CD14-positive monocyte (primary cell): Measurements from ENCODE around the gene NEUROD1. TPM values are rescaled to one million over a fixed set of nuclear protein-coding genes. Genes with fewer than 3 reads are reported as not detected.
A peak's percentile ranks its signal among the peaks of the same experiment; 100 is the strongest.

ENCODE experiments used
- DNase-seq, 3 donors: peaks; one replicate each; pipeline ENCODE4 v3.0.0-alpha.2; 2011 to 2022
- H2AFZ ChIP-seq: 2 replicates; pipeline ENCODE4 v1.6.0; 2012; ENCODE audit warnings: mild to moderate bottlenecking, low read depth, low read length, inconsistent platforms; ENCODE audit not compliant: insufficient read depth, poor library complexity, severe bottlenecking
- H3K27ac ChIP-seq, 2 donors: 1 replicate in 1 of 2; 2 replicates in 1 of 2; pipeline ENCODE4 v1.5.1; 2012 to 2013; ENCODE audit warnings: low read length in 2 of 2, control low read depth in 1 of 2, inconsistent platforms in 1 of 2, low read depth in 1 of 2, mild to moderate bottlenecking in 1 of 2
- H3K27me3 ChIP-seq, 2 donors: one replicate each; pipeline versions ENCODE4 v1.6.0 to v1.6.1; 2011 to 2013; ENCODE audit warnings: low read length in 2 of 2; ENCODE audit not compliant: control insufficient read depth in 2 of 2, insufficient read depth in 2 of 2
- H3K36me3 ChIP-seq, 2 donors: replicated peaks in 1 of 2; 1 replicate in 1 of 2; 2 replicates in 1 of 2; pipeline versions ENCODE4 v1.5.1 to v1.6.1; 2012 to 2013; ENCODE audit warnings: low read length in 2 of 2, control low read depth in 1 of 2, inconsistent platforms in 1 of 2, mild to moderate bottlenecking in 1 of 2; ENCODE audit not compliant: insufficient read depth in 2 of 2, control insufficient read depth in 1 of 2
- H3K4me1 ChIP-seq, 2 donors: 1 replicate in 1 of 2; 2 replicates in 1 of 2; pipeline versions ENCODE4 v1.5.1 to v1.6.1; 2012 to 2013; ENCODE audit warnings: low read length in 2 of 2, control low read depth in 1 of 2, inconsistent platforms in 1 of 2, mild to moderate bottlenecking in 1 of 2, moderate library complexity in 1 of 2; ENCODE audit not compliant: insufficient read depth in 2 of 2, control insufficient read depth in 1 of 2
- H3K4me2 ChIP-seq: replicated peaks from 2 replicates; pipeline ENCODE3; 2012; ENCODE audit warnings: low read length, moderate library complexity, mild to moderate bottlenecking; ENCODE audit not compliant: poor library complexity, severe bottlenecking; ENCODE audit errors: extremely low read depth
- H3K4me3 ChIP-seq, 3 experiments: fragments of 200-600 bp in 1 of 3; sonication (generic) in 1 of 3; replicated peaks in 1 of 3; 1 replicate in 2 of 3; 2 replicates in 1 of 3; pipeline ENCODE4 v1.5.1; 2011 to 2013; ENCODE audit warnings: low read length in 3 of 3, mild to moderate bottlenecking in 3 of 3, control low read depth in 2 of 3, low read depth in 2 of 3, inconsistent platforms in 1 of 3, moderate library complexity in 1 of 3
- H3K79me2 ChIP-seq: 2 replicates; pipeline ENCODE4 v1.6.0; 2012; ENCODE audit warnings: mild to moderate bottlenecking, control low read depth, inconsistent platforms, low read length, moderate library complexity; ENCODE audit not compliant: insufficient read depth
- H3K9ac ChIP-seq: 2 replicates; pipeline ENCODE4 v1.6.0; 2017; ENCODE audit warnings: low read length, mild to moderate bottlenecking; ENCODE audit not compliant: insufficient read depth, poor library complexity, severe bottlenecking
- H3K9me3 ChIP-seq, 2 donors: replicated peaks in 1 of 2; 1 replicate in 1 of 2; 2 replicates in 1 of 2; pipeline versions ENCODE4 v1.5.1 to v1.6.1; 2012 to 2013; ENCODE audit warnings: low read length in 2 of 2, control low read depth in 1 of 2; ENCODE audit not compliant: control insufficient read depth in 1 of 2, insufficient read depth in 1 of 2
- H4K20me1 ChIP-seq: 2 replicates; pipeline ENCODE4 v1.6.0; 2012; ENCODE audit warnings: mild to moderate bottlenecking, low read length, control low read depth, moderate library complexity; ENCODE audit not compliant: insufficient read depth
- H3K27ac Mint-ChIP-seq, 7 donors: one replicate each; pipeline ENCODE4 v1.8.0; 2020; ENCODE audit warnings: mild to moderate bottlenecking in 7 of 7, mixed read lengths in 7 of 7, moderate library complexity in 6 of 7, inconsistent platforms in 2 of 7
- H3K27me3 Mint-ChIP-seq, 3 donors: one replicate each; pipeline ENCODE4 v1.8.0; 2021 to 2022; ENCODE audit warnings: low read depth in 3 of 3, mild to moderate bottlenecking in 3 of 3, mixed read lengths in 3 of 3, moderate library complexity in 3 of 3, inconsistent platforms in 1 of 3
- H3K36me3 Mint-ChIP-seq, 2 donors: one replicate each; pipeline ENCODE4 v1.8.0; 2020; ENCODE audit warnings: mixed read lengths in 2 of 2, inconsistent platforms in 1 of 2, mild to moderate bottlenecking in 1 of 2
- H3K4me1 Mint-ChIP-seq: one replicate; pipeline ENCODE4 v1.8.0; 2020; ENCODE audit warnings: mild to moderate bottlenecking, mixed read lengths
- H3K4me3 Mint-ChIP-seq, 2 donors: one replicate each; pipeline ENCODE4 v1.8.0; 2020; ENCODE audit warnings: mild to moderate bottlenecking in 2 of 2, mixed read lengths in 2 of 2, moderate library complexity in 1 of 2
- H3K9me3 Mint-ChIP-seq, 7 donors: one replicate each; pipeline ENCODE4 v1.8.0; 2020 to 2022; ENCODE audit warnings: mixed read lengths in 7 of 7, mild to moderate bottlenecking in 6 of 7, moderate library complexity in 6 of 7, inconsistent platforms in 2 of 7
- WGBS: methylation state at CpG from one replicate; pipeline ENCODE4 v1.1.5; 2013; ENCODE audit warnings: missing lambda C conversion rate; ENCODE audit not compliant: insufficient coverage; 5-methylcytosine and 5-hydroxymethylcytosine counted together
- intact Hi-C, 2 donors: fragments of 100-400 bp; cut with micrococcal nuclease; formaldehyde crosslinking; loops; one replicate each; pipeline versions ENCODE4 v1.15.0 to v1.15.1; 2023
- polyA plus RNA-seq, 3 donors: library from polyadenylated mRNA; depleted of rRNA in 1 of 3; unstranded in 2 of 3; stranded (reverse) in 1 of 3; fragments of 300-500 nt in 2 of 3; fragments of >200 nt in 1 of 3; fragmentation: Illumina TruSeq in 2 of 3; gene quantifications; 1 replicate in 2 of 3; 2 replicates in 1 of 3; pipeline ENCODE4 v1.2.3, GENCODE V29; 2012 to 2021
- TF ChIP-seq, protein P1 (sequence below): fragments of 200-600 bp; IDR thresholded peaks from one replicate; pipeline ENCODE4 v1.8.0; 2022; ENCODE audit warnings: antibody characterized with exemption, mild to moderate bottlenecking

The NEUROD1 gene
- polyA plus RNA-seq, 3 donors = not detected

DNA sequence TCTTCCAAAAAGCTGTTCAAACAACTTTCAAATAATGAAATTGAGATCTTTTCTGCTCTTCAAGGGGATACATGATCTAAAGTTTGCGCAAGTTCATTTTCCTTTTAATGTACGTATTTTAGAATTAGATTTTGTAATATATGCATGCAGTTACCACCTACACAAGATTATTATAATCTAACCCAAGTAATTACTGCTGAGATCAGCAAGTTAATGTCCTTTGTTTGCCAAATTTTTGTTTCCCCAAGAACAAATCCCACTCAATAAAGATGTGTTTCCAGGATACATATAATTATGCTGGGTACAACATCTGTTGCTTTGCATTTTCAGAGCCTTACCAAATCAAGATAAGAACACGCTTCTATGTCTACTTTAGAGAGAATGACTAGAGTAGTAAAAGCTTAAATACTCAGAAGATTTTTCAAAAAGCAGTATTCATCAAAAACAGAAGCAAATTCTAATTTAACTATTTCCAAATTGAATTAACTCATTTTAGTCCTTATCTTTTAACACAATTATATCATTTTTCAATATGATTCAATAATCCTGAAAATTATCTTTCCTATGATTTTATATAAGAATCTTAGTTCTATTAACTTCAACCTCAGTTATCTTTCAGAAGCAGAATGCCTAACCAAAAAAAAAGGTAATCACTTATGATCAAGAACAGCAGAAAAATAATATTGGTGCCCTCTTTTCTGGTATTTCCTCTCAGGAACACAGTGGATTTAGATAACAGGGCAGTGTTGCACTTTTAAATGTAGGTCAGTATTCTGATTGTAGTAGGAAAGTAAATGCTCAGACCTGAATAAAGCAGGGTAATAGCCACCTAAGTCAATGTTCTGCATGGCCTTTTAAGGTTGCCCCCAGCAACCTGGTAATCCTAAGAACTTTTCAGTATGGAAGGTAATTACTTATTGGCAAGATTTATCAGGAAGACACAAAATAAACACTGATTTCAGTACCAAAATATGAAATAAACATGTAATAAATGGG, 51.4 kb downstream of the NEUROD1 start:
- Histone ChIP-seq H2AFZ (no peak overlapping the region), H3K4me2 (no peak overlapping the region), H3K9ac (no peak overlapping the region), H3K27me3 (no peaks in the 10 kb centered on the region), H3K9me3 (no peaks in the 10 kb centered on the region), H3K27ac (no peak overlapping the region), H4K20me1 (no peaks in the 10 kb centered on the region), H3K36me3 (no peaks in the 10 kb centered on the region), H3K79me2 (no peaks in the 10 kb centered on the region), H3K4me1 (no peaks in the 10 kb centered on the region), H3K4me3 (no peak overlapping the region)
- intact Hi-C loops = no loop called here
- no peak for DNase-seq
- no CpG with 5 or more reads among the region's 3 CpGs for WGBS
- TF ChIP-seq, protein P1, sequence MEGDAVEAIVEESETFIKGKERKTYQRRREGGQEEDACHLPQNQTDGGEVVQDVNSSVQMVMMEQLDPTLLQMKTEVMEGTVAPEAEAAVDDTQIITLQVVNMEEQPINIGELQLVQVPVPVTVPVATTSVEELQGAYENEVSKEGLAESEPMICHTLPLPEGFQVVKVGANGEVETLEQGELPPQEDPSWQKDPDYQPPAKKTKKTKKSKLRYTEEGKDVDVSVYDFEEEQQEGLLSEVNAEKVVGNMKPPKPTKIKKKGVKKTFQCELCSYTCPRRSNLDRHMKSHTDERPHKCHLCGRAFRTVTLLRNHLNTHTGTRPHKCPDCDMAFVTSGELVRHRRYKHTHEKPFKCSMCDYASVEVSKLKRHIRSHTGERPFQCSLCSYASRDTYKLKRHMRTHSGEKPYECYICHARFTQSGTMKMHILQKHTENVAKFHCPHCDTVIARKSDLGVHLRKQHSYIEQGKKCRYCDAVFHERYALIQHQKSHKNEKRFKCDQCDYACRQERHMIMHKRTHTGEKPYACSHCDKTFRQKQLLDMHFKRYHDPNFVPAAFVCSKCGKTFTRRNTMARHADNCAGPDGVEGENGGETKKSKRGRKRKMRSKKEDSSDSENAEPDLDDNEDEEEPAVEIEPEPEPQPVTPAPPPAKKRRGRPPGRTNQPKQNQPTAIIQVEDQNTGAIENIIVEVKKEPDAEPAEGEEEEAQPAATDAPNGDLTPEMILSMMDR = no peak
- Mint-ChIP-seq H3K4me3 (no peak overlapping the region), H3K36me3 (no peaks in the 10 kb centered on the region), H3K27me3 (no peaks in the 10 kb centered on the region), H3K4me1 (peaks cover 22% of the 10 kb centered on the region), H3K9me3 (peaks cover 0 to 4% (median 0%) of the 10 kb centered on the region in 7 donors), H3K27ac (peak overlapping the region in 1 of 7 donors; percentile 28)

DNA sequence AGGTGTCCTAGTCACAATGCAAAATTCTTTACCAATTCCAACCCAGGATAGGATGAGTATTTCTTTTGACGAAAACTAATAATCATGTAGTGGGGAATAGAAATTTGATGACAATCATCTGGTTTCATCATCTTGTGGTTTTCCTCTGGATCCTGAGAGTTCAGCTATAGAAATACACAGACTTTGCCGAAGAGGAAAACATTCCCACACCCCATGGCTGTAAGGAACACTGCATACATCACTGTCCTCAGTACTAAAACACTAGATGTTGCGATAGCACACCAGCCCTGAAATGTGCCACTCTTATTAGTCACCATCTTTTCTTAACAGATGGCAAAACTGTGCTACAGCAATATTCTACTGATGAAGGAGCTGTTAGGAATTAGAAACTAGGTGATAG, 52.8 kb downstream of the NEUROD1 start:
- Histone ChIP-seq H3K27ac (no peak overlapping the region), H3K9me3 (no peaks in the 10 kb centered on the region), H2AFZ (no peak overlapping the region), H3K27me3 (no peaks in the 10 kb centered on the region), H4K20me1 (no peaks in the 10 kb centered on the region), H3K9ac (no peak overlapping the region), H3K4me2 (no peak overlapping the region), H3K36me3 (no peaks in the 10 kb centered on the region), H3K79me2 (no peaks in the 10 kb centered on the region), H3K4me3 (no peak overlapping the region), H3K4me1 (no peaks in the 10 kb centered on the region)
- peaks cover 0 to 4% (median 0%) of the 10 kb centered on the region in 7 donors for H3K9me3 Mint-ChIP-seq
- no peak overlapping the region for H3K27ac Mint-ChIP-seq
- peak in 1 of 3 donors; percentile 3 for DNase-seq
- TF ChIP-seq, protein P1 = no peak
- no peaks in the 10 kb centered on the region for H3K27me3 Mint-ChIP-seq
- intact Hi-C loops = no loop called here
- H3K4me1 Mint-ChIP-seq = peaks cover 13% of the 10 kb centered on the region
- 0% methylated on average over 1 of the region's 3 CpGs for WGBS
- H3K36me3 Mint-ChIP-seq = no peaks in the 10 kb centered on the region
- no peak overlapping the region for H3K4me3 Mint-ChIP-seq
